ENCODE data around the gene KLHL29. TPM values are rescaled to one million over a fixed set of nuclear protein-coding genes. Genes with fewer than 3 reads are reported as not detected.

Gene KLHL29
- total and polyA plus RNA-seq, 2 experiments from 2014 or later: 1.5 to 6.5 TPM

GRCh38 chr2:23722255-23722654, 337.3 kb downstream of the KLHL29 start:
- Histone ChIP-seq H3K9me2 (ENCODE audit: insufficient read depth) (peaks cover 4% of the 10 kb centered on the region; the same call in 1 of the 2 replicates), H3K79me2 (replicated peaks; ENCODE audit: insufficient read depth) (no peaks in the 10 kb centered on the region), H3K4me3 (no peak overlapping the region), H3K4me2 (no peak overlapping the region), H3F3A (replicated peaks; ENCODE audit: low read depth) (no peaks in the 10 kb centered on the region), H4K20me1 (replicated peaks; ENCODE audit: insufficient read depth) (no peaks in the 10 kb centered on the region), H3K36me3 (ENCODE audit: insufficient read depth) (no peaks in the 10 kb centered on the region), H3K4me1 (ENCODE audit: insufficient read depth) (no peaks in the 10 kb centered on the region), H3K27me3 (ENCODE audit: insufficient read depth) (no peaks in the 10 kb centered on the region), H3K27ac (ENCODE audit: low read depth) (no peak overlapping the region), H2AFZ (no peak overlapping the region)
- TF ChIP-seq EZH2phosphoT487 (IDR thresholded peaks at IDR 0.05; ENCODE audit: unreplicated experiment): no peak
- TF ChIP-seq, protein P1, sequence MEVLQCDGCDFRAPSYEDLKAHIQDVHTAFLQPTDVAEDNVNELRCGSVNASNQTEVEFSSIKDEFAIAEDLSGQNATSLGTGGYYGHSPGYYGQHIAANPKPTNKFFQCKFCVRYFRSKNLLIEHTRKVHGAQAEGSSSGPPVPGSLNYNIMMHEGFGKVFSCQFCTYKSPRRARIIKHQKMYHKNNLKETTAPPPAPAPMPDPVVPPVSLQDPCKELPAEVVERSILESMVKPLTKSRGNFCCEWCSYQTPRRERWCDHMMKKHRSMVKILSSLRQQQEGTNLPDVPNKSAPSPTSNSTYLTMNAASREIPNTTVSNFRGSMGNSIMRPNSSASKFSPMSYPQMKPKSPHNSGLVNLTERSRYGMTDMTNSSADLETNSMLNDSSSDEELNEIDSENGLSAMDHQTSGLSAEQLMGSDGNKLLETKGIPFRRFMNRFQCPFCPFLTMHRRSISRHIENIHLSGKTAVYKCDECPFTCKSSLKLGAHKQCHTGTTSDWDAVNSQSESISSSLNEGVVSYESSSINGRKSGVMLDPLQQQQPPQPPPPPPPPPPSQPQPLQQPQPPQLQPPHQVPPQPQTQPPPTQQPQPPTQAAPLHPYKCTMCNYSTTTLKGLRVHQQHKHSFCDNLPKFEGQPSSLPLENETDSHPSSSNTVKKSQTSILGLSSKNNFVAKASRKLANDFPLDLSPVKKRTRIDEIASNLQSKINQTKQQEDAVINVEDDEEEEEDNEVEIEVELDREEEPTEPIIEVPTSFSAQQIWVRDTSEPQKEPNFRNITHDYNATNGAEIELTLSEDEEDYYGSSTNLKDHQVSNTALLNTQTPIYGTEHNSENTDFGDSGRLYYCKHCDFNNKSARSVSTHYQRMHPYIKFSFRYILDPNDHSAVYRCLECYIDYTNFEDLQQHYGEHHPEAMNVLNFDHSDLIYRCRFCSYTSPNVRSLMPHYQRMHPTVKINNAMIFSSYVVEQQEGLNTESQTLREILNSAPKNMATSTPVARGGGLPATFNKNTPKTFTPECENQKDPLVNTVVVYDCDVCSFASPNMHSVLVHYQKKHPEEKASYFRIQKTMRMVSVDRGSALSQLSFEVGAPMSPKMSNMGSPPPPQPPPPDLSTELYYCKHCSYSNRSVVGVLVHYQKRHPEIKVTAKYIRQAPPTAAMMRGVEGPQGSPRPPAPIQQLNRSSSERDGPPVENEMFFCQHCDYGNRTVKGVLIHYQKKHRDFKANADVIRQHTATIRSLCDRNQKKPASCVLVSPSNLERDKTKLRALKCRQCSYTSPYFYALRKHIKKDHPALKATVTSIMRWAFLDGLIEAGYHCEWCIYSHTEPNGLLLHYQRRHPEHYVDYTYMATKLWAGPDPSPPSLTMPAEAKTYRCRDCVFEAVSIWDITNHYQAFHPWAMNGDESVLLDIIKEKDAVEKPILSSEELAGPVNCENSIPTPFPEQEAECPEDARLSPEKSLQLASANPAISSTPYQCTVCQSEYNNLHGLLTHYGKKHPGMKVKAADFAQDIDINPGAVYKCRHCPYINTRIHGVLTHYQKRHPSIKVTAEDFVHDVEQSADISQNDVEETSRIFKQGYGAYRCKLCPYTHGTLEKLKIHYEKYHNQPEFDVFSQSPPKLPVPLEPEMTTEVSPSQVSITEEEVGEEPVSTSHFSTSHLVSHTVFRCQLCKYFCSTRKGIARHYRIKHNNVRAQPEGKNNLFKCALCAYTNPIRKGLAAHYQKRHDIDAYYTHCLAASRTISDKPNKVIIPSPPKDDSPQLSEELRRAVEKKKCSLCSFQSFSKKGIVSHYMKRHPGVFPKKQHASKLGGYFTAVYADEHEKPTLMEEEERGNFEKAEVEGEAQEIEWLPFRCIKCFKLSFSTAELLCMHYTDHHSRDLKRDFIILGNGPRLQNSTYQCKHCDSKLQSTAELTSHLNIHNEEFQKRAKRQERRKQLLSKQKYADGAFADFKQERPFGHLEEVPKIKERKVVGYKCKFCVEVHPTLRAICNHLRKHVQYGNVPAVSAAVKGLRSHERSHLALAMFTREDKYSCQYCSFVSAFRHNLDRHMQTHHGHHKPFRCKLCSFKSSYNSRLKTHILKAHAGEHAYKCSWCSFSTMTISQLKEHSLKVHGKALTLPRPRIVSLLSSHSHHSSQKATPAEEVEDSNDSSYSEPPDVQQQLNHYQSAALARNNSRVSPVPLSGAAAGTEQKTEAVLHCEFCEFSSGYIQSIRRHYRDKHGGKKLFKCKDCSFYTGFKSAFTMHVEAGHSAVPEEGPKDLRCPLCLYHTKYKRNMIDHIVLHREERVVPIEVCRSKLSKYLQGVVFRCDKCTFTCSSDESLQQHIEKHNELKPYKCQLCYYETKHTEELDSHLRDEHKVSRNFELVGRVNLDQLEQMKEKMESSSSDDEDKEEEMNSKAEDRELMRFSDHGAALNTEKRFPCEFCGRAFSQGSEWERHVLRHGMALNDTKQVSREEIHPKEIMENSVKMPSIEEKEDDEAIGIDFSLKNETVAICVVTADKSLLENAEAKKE (CRISPR knock-in tag; IDR thresholded peaks at IDR 0.05): no peak
- no peak for TF ChIP-seq CREB1 (CRISPR knock-in tag; IDR thresholded peaks at IDR 0.05; ENCODE audit: low read depth)
- TF ChIP-seq STAT1 (IDR thresholded peaks at IDR 0.05; ENCODE audit: unreplicated experiment): no peak
- no peak for TF ChIP-seq POLR2AphosphoS5 (IDR thresholded peaks at IDR 0.05; ENCODE audit: low read depth)
- TF ChIP-seq JUNB (IDR thresholded peaks at IDR 0.05; ENCODE audit: unreplicated experiment): no peak
- no peak for TF ChIP-seq ZNF114 (CRISPR knock-in tag; IDR thresholded peaks at IDR 0.05)
- no peak for TF ChIP-seq CTCF (conservative IDR thresholded peaks at IDR 0.05; ENCODE audit: low read depth in 2 of 2)
- TF ChIP-seq ETS1 (IDR thresholded peaks at IDR 0.05): no peak
- TF ChIP-seq ZNF331 (CRISPR knock-in tag; IDR thresholded peaks at IDR 0.05; ENCODE audit: low read depth): no peak
- TF ChIP-seq, protein P2, sequence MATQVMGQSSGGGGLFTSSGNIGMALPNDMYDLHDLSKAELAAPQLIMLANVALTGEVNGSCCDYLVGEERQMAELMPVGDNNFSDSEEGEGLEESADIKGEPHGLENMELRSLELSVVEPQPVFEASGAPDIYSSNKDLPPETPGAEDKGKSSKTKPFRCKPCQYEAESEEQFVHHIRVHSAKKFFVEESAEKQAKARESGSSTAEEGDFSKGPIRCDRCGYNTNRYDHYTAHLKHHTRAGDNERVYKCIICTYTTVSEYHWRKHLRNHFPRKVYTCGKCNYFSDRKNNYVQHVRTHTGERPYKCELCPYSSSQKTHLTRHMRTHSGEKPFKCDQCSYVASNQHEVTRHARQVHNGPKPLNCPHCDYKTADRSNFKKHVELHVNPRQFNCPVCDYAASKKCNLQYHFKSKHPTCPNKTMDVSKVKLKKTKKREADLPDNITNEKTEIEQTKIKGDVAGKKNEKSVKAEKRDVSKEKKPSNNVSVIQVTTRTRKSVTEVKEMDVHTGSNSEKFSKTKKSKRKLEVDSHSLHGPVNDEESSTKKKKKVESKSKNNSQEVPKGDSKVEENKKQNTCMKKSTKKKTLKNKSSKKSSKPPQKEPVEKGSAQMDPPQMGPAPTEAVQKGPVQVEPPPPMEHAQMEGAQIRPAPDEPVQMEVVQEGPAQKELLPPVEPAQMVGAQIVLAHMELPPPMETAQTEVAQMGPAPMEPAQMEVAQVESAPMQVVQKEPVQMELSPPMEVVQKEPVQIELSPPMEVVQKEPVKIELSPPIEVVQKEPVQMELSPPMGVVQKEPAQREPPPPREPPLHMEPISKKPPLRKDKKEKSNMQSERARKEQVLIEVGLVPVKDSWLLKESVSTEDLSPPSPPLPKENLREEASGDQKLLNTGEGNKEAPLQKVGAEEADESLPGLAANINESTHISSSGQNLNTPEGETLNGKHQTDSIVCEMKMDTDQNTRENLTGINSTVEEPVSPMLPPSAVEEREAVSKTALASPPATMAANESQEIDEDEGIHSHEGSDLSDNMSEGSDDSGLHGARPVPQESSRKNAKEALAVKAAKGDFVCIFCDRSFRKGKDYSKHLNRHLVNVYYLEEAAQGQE (IDR thresholded peaks at IDR 0.05; ENCODE audit: unreplicated experiment): no peak
- no peak for TF ChIP-seq EZH2 (IDR thresholded peaks at IDR 0.05; ENCODE audit: low read depth, unreplicated experiment)
- no peak for TF ChIP-seq NANOG (IDR thresholded peaks at IDR 0.05; ENCODE audit: borderline replicate concordance)
- DNase-seq (ENCODE audit: low spot score) (no peak), ATAC-seq (no peak)
- Mint-ChIP-seq H3K9me3 (peaks cover 11% of the 10 kb centered on the region; the same call in 2 of the 3 replicates), H3K4me1 (no peaks in the 10 kb centered on the region), H3K27me3 (ENCODE audit: insufficient read depth, low read depth, poor library complexity) (peaks cover 5% of the 10 kb centered on the region), H3K27ac (no peak overlapping the region), H3K4me3 (no peak overlapping the region), H3K36me3 (ENCODE audit: low read depth) (peaks cover 15% of the 10 kb centered on the region)
